PC-9 (cell line): ENCODE results near the gene MGAT2.

Experiments
- EZH2 ChIP-seq: fragments of 200-600 bp; sonication (generic); IDR thresholded peaks from 2 replicates; pipeline ENCODE4 v1.8.0; 2017; ENCODE audit warnings: antibody characterized with exemption, low read depth
- TF ChIP-seq, protein P1 (sequence below): fragments of 200-600 bp; sonication (generic); conservative IDR thresholded peaks from 2 replicates; pipeline ENCODE4 v1.6.1; 2017; ENCODE audit warnings: mixed run types, antibody characterized with exemption, mild to moderate bottlenecking, moderate library complexity

DNA sequence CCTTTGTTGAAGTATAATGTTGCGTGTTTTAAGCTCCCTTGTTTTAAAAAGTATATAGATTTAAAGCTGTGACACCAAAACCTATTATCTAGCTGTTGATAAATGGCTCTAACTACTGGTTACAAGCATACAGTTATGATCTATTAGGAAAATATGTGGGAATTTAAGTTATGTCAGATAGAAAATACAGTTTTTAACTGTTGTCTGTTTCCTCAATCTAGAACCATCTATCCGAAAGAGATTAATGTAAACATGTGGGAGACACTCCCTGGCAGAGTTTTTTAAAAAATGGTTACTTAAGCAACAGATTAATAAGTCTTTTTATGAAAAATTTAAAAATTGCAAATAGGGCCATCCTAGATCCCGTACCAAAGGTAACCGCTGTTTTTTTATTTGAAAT, 8.3 kb upstream of the MGAT2 start:
- TF ChIP-seq, protein P1, sequence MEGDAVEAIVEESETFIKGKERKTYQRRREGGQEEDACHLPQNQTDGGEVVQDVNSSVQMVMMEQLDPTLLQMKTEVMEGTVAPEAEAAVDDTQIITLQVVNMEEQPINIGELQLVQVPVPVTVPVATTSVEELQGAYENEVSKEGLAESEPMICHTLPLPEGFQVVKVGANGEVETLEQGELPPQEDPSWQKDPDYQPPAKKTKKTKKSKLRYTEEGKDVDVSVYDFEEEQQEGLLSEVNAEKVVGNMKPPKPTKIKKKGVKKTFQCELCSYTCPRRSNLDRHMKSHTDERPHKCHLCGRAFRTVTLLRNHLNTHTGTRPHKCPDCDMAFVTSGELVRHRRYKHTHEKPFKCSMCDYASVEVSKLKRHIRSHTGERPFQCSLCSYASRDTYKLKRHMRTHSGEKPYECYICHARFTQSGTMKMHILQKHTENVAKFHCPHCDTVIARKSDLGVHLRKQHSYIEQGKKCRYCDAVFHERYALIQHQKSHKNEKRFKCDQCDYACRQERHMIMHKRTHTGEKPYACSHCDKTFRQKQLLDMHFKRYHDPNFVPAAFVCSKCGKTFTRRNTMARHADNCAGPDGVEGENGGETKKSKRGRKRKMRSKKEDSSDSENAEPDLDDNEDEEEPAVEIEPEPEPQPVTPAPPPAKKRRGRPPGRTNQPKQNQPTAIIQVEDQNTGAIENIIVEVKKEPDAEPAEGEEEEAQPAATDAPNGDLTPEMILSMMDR: no peak
- no peak for TF ChIP-seq EZH2
